Pancreas (tissue), 10 donors: ENCODE data around the gene CCDC134. TPM values are rescaled to one million over a fixed set of nuclear protein-coding genes. Genes with fewer than 3 reads are reported as not detected.
"Not testable (repeated sequence)": the region's sequence is repeated elsewhere in the genome, so short reads cannot be mapped to it uniquely, and the experiment has no call there.

ENCODE experiments used
- ATAC-seq, 4 donors: fragments of 200-7000 bp; cut with Tn5 transposase; one replicate each; pipeline versions ENCODE4 v1.8.0 to v1.9.1; 2020; ENCODE audit warnings: mild to moderate bottlenecking in 4 of 4, moderate library complexity in 4 of 4
- DNase-seq, 6 donors: peaks; one replicate each; pipeline ENCODE4 v3.0.0-alpha.2; 2020
- FAIRE-seq: peaks from 2 replicates; lab custom pipeline; 2012; peaks lifted over from hg19 to GRCh38; lab: Jason Lieb, UNC
- H3K27ac ChIP-seq, 4 donors: fragments of 200-600 bp; sonication (generic); 1 replicate in 3 of 4; 2 replicates in 1 of 4; pipeline versions ENCODE4 v1.5.0 to v1.8.0; 2020
- H3K27me3 ChIP-seq, 4 donors: fragments of 200-600 bp; one replicate each; pipeline ENCODE4 v1.8.0; 2021
- H3K36me3 ChIP-seq, 3 donors: fragments of 200-600 bp; sonication (generic) in 1 of 3; one replicate each; pipeline versions ENCODE4 v1.5.0 to v1.8.0; 2020 to 2021
- H3K4me1 ChIP-seq, 3 donors: fragments of 200-600 bp; one replicate each; pipeline ENCODE4 v1.8.0; 2021
- H3K4me3 ChIP-seq, 4 donors: fragments of 200-600 bp; sonication (generic) in 2 of 4; one replicate each; pipeline versions ENCODE4 v1.5.0 to v1.8.0; 2020 to 2021
- H3K9me3 ChIP-seq, 4 donors: fragments of 200-600 bp; one replicate each; pipeline ENCODE4 v1.8.0; 2021
- WGBS, 2 donors: extraction: QIAGEN DNeasy Blood & Tissue Kit; methylation state at CpG; one replicate each; pipeline ENCODE4 v1.1.7; 2013; 5-methylcytosine and 5-hydroxymethylcytosine counted together
- intact Hi-C, 3 donors: fragments of 100-400 bp; cut with DNase I; formaldehyde crosslinking; loops; one replicate each; pipeline versions ENCODE4 v1.11.1 to v1.14.2; 2022
- polyA plus RNA-seq, 2 donors: library from polyadenylated mRNA; stranded (reverse); fragments of 200-250 nt; gene quantifications; one replicate each; pipeline ENCODE4 v1.2.3, GENCODE V29; 2013
- total RNA-seq, 6 donors: library from RNA; stranded (reverse); fragmentation: NEBNext Ultra II Directional in 4 of 6; extraction: Animal tissue kit (Norgen Biotek cat#: 25700) in 4 of 6; gene quantifications; one replicate each; pipeline versions ENCODE4 v1.2.1 to v1.2.4, GENCODE V29; 2021 to 2023
- TF ChIP-seq, protein P1 (sequence below), 4 donors: fragments of 200-600 bp; sonication (generic) in 3 of 4; IDR thresholded peaks; one replicate each; pipeline versions ENCODE4 v1.5.0 to v1.8.0; 2021; ENCODE audit warnings: antibody characterized with exemption in 4 of 4
- donor health status: healthy with polysubstance abuse.
- donor health status: DM: no; HTN: no; CAD: no; lungs with moderate emphysema.
- donor health status: DM: no; HTN: no; CAD: no.
- donor health status: control.
- donor health status: control.
- donor health status: Bipolar disorder and iron deficiency.
- donor health status: DM: yes; HTN: yes; CAD: no.
- donor health status: DM: no; HTN: no; CAD: no.
- donor health status: DM: no; HTN: no; CAD: no.
- donor health status: DM: yes; HTN: yes; CAD: no.

CCDC134 gene
- total and polyA plus RNA-seq, 8 donors = 1.9 to 7.6 (median 4.2) TPM

DNA sequence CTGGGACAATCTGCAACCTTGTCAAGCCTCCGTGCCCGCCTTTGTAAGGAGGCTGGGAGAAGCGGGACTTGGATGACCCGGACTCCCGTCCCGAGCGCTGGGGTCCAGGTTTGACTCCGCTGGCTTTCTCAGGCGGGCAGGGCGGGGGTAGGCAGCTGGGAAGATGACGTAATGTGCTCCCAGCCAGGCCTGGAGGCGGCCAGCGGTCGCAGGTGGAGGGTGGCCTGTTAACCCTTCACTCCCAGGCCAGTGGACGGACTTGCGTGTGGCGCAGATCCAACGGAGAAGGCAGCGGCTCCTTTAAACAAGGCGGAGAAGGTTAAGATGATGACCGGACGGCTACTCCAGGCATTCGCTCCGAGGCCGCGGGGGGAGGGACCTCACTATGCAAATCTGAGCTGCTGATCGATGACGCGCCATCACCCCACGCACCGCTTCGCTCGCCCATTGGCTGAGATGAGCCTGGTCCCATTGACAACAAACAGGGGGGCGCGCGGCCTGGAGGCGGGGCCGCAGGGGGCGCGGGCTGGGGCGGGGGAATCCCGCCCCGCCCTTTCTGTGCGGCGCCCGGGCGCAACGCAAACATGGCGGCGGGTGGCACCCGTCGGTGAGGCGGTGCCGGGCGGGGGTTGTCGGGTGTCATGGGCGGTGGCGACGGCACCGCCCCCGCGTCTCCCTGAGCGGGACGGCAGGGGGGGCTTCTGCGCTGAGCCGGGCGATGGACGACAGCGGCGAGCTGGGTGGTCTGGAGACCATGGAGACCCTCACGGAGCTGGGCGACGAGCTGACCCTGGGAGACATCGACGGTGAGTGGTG lies 32.3 kb downstream of the CCDC134 start, which contains the start of gene SREBF2:
Gene SREBF2 (plus strand): TSS at position 553 of the 816 bp plus-strand sequence. CDS start 166 bp downstream, at position 719.
- Histone ChIP-seq H3K9me3 (no peaks in the 10 kb centered on the region), H3K27ac (peak within 1 kb of the TSS; percentile 86 to 97 (median 94)), H3K4me3 (peak within 1 kb of the TSS; percentile 58 to 97 (median 86)), H3K27me3 (no peaks in the 10 kb centered on the region), H3K36me3 (no peaks in the 10 kb centered on the region), H3K4me1 (peaks cover 0 to 6% (median 6%) of the 10 kb centered on the region in 3 donors)
- intact Hi-C loops = no loop called here
- ATAC-seq = peak; percentile 90 to 95 (median 93)
- TF ChIP-seq, protein P1, sequence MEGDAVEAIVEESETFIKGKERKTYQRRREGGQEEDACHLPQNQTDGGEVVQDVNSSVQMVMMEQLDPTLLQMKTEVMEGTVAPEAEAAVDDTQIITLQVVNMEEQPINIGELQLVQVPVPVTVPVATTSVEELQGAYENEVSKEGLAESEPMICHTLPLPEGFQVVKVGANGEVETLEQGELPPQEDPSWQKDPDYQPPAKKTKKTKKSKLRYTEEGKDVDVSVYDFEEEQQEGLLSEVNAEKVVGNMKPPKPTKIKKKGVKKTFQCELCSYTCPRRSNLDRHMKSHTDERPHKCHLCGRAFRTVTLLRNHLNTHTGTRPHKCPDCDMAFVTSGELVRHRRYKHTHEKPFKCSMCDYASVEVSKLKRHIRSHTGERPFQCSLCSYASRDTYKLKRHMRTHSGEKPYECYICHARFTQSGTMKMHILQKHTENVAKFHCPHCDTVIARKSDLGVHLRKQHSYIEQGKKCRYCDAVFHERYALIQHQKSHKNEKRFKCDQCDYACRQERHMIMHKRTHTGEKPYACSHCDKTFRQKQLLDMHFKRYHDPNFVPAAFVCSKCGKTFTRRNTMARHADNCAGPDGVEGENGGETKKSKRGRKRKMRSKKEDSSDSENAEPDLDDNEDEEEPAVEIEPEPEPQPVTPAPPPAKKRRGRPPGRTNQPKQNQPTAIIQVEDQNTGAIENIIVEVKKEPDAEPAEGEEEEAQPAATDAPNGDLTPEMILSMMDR (IDR thresholded peaks at IDR 0.05) = no peak
- FAIRE-seq = peak; percentile 47
- 0% methylated on average over 47 to 75 of the region's 75 CpGs for WGBS, 2 donors
- DNase-seq = peak; percentile 97 to 100 (median 100)

DNA sequence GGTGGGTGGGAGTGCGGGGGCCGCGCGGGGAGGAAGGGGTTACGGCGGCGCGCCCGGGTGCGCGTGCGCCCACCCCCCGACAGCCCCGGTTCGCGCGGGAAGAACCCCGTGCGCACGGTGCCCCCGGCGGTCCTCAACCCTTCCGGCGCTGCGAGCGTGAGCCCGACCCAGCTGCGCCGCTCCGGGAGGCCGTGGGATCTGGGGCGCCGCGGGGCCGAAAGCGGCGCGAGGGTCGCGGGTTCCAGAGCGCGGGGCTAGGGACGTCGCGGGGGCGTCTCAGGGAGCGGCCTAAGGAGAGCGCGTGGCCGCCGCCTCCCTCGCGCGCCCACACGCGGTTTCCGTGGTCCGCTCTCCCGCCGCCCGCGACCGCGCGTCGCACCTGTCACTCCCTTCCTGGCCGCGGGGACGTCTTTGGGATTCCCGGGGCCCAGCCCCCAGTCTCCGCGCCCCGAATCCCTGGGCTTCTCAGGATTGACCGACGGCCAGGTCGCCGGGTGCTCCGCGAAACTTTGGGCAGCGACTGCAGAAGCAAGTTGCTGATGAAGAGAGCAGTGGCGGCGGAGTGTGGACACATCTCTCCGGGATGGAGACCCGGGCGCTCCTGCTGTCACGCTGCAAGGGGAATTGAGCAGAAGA lies 33.0 kb downstream of the CCDC134 start:
- ATAC-seq (peak; percentile 23 to 42 (median 25)), FAIRE-seq (no peak)
- WGBS, 2 donors = 0 to 1% methylated on average over 80 to 86 of the region's 86 CpGs

DNA sequence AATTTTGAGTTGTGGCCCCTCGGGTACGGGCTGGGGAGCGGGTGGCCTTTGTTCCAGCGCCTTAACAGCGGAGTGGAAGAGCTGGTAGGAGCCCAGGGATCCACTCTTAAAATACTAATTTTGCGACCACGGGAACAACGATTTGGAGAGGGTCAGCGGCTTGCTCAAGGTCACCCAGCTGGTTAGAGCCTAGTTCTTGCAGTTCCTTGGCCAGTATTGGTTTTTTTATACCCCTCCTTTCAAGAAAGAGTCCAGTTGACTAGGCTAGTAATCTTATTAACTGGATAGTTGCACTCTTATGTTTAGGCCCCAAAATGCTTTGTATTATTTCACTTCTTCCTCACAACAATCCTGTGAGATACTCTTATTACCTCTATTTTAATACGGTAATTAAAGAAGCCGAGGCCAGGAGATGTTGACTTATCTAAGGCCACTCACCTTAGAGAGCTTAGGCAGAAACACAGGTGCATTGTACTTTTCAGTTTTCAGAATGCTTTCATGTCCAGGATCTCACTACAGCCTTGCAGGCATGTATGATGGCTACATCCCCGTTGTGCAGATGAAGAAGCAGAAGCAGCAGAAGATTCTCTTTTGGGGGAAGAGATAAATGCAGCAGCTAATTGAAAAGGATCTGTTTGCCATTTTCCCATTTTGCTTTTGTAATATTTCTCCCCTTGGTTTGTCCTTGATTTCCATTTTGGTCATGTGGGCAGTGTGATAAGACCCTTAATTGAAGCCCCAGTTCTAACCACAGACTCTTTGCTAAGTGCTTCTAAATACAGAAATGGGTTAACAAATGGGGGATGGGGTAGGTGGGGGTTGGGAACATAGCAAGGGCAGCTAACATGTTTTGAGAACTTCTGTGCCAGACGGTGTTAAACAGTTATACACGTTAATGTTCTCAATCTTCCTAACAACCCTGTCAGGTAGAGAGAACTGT lies 33.8 kb downstream of the CCDC134 start:
- intact Hi-C loops = no loop called here

More for the DNA sequence above, 33.0 kb downstream of the CCDC134 start:
- intact Hi-C loops = no loop called here
- Histone ChIP-seq H3K9me3 (no peaks in the 10 kb centered on the region), H3K27ac (peak overlapping the region; percentile 86 to 97 (median 94)), H3K4me1 (peaks cover 0 to 6% (median 6%) of the 10 kb centered on the region in 3 donors), H3K36me3 (no peaks in the 10 kb centered on the region), H3K27me3 (no peaks in the 10 kb centered on the region), H3K4me3 (peak overlapping the region; percentile 58 to 97 (median 86))
- TF ChIP-seq, protein P1 (IDR thresholded peaks at IDR 0.05) = no peak
- peak; percentile 40 to 87 (median 60) for DNase-seq

DNA sequence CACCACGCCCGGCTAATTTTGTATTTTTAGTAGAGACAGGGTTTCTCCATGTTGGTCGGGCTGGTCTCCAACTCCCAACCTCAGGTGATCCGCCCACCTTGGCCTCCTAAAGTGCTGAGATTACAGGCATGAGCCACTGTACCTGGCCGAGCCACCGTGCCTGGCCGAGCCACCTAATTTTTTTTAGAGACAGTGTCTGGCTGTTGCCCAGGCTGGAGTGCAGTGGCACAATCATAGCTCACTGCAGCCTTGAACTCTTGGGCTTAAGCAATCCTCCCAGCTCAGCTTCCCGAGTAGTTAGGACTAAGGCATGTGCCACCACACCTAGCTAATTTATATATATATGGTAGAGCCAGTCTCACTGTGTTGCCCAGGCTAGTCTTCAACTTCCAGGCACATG lies 35.0 kb downstream of the CCDC134 start:
- H3K4me1 ChIP-seq, H3K9me3 ChIP-seq, intact Hi-C loops, H3K27ac ChIP-seq, ATAC-seq, H3K4me3 ChIP-seq, H3K36me3 ChIP-seq, FAIRE-seq, H3K27me3 ChIP-seq: not testable (repeated sequence)
- 39 to 53% methylated on average over 6 to 8 of the region's 8 CpGs for WGBS, 2 donors
- DNase-seq = peak in 1 of 6 donors; percentile 40

More for the DNA sequence above, 33.8 kb downstream of the CCDC134 start:
- WGBS, 2 donors = 7 to 8% methylated on average over 14 of the region's 14 CpGs
- peaks cover 0 to 6% (median 6%) of the 10 kb centered on the region in 3 donors for H3K4me1 ChIP-seq
- no peaks in the 10 kb centered on the region for H3K27me3 ChIP-seq
- TF ChIP-seq, protein P1 (IDR thresholded peaks at IDR 0.05) = no peak
- ATAC-seq = no peak
- FAIRE-seq = no peak
- H3K4me3 ChIP-seq = peak overlapping the region; percentile 58 to 97 (median 86)
- peak overlapping the region; percentile 86 to 97 (median 94) for H3K27ac ChIP-seq
- no peaks in the 10 kb centered on the region for H3K36me3 ChIP-seq
- DNase-seq = no peak
- H3K9me3 ChIP-seq = no peaks in the 10 kb centered on the region
